ENCODE results near the gene GAS6.

DNA sequence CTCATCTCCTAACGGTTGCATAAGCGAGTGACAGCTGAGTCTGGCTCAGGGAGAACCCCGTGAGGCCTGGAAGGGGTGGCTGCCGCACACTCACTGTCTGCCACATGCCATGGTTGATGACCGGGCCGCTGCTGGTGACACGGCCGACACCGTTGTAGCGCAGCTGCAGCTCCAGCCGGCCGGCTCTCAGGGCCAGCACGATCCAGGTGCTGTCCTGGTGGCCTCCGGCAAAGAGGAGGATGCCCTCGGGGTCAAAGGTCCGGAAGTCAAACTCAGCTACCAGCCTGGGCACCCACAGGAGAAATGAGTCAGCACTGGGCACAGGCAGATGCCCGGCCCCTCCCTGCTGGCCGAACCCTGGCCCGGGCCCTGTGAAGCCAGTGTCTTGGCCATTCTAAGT is 31.7 kb downstream of the GAS6 start:
- TF ChIP-seq EZH2phosphoT487 (IDR thresholded peaks at IDR 0.05; ENCODE audit: insufficient read depth, low read depth) = no peak
- TF ChIP-seq EZH2 (IDR thresholded peaks at IDR 0.05; ENCODE audit: insufficient read depth, poor library complexity, severe bottlenecking) = no peak

All from GM23248 (cell line).